ENCODE results near the gene TCF23.

- TF ChIP-seq CTCF (IDR thresholded peaks at IDR 0.05) = no peak
- no peak for TF ChIP-seq POLR2A (IDR thresholded peaks at IDR 0.05)
Observed at GRCh38 chr2:27199241-27199640, 50.4 kb downstream of the TCF23 start.

Measured in thyroid gland (tissue), 4 donors.